ENCODE measurements around the gene CREB5.

DNA sequence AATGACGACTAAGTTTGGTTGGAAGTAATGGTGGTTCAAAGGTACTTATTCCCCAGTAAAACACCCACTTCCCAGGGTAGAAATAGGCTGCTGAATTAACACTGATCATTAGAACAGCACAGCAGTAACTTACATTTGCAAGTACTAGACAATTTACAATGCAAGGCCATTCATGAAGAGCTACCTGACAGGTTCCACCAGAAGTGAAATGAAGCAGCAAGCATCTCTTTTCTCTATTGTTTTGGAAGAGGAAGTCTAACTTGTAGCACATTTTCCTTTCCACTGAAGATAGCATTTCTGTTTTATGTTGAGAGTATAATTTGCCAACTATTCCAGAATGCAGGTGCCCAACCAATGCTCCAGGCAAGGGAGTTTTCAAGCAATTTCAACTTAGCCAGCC lies 145.9 kb downstream of the CREB5 start:
- TF ChIP-seq EP300 (IDR thresholded peaks at IDR 0.05) (no peak), POLR2AphosphoS5 (IDR thresholded peaks at IDR 0.05) (no peak), CTCF (IDR thresholded peaks at IDR 0.05) (no peak)
